ENCODE data around the gene TMEM11.

The TMEM11 gene

DNA sequence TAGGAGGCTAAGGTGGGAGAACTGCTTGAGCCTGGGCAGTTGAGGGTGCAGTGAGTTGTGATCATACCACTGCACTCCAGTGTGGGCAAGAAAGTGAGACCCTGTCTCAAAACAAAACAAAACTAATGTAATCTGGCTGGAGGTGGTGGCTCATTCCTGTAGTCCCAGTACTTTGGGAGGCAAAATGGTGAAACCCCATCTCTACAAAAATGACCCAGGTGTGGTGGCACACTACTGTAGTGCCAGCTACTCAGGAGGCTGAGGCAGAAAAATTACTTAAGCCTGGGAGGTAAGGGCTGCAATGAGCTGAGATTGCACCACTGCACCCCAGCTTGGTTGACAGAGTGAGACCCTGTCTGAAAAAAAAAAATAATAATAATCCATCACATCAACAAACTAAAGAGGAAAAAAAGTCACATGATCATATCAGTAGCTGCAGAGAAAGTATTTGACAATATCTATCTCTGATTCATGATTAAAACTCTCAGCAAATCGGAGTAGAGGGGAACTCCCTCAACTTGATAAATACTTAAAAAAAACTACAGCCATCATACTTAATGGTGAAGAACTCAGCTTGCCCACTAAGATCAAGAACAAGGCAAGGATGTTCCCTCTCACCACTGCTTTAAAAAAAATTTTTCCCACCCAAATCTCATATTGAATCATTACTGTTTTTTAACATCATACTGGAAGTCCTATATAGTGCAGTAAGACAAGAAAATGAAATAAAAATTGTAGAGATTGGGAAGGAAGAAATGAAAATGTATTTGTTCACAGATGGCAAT lies 56.2 kb downstream of the TMEM11 start:
- DNase-seq = no peak

DNA sequence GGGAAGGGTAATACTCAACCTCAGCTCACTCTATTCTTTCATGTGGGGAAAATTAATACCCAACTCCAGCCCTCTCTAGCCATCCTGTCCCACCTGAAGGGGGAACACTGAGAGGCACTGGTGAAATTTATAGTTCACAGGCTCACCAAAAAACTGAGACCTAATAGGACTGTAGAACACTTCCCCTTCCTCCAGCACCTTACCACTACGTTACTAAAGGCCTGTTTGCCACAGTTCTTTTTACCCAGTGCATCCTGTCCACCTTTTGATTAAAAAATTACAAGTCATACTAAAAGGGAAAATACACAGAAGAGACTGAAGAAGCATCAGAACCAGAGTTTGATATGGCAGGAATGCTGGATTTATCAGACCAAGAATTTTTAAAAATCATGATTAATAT lies 61.2 kb downstream of the TMEM11 start:
- DNase-seq = no peak

DNA sequence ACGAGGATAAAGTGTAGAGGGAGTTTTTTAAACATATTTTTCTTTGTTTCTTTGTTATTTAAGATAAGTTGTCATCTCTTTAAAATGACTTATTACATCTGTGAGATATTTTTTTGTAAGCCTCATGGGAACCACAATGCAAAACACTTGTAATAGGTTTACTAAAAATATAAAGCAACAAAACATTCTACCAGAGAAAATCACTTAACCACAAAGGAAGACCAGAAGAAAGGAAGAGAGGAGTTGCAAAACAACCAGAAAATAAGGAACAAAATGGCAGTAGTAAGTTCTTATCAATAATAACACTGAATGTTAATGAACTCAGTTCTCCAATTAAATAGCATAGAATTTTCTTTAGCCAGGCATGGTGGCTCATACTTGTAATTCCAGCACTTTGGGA lies 64.3 kb downstream of the TMEM11 start:
- DNase-seq = no peak

Data from NCI-H2081 (cell line).